ENCODE data around the gene LAMTOR2.

DNA sequence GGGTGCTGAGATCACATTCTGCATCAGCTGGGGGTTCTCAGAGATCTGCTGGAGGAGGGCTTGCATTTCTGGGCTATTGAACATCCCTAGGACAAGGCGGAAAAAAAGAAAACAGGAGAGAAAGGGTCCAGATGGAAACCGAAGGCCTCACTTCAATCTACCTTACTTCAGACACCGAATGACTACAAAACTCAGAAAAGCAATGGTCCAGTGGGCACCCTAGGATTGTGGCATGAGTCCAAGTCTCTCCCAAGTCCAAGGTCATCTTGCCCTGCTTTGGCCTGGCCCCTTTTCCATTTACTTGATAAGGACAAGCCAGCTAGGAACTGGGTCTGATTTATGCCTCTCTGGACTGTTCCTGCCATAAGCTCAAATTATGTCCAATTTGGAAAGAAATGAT is 11.8 kb upstream of the LAMTOR2 start:
- TF ChIP-seq FOXM1 (IDR thresholded peaks at IDR 0.05; ENCODE audit: borderline replicate concordance) (no peak), SP1 (IDR thresholded peaks at IDR 0.05) (no peak), ZNF384 (IDR thresholded peaks at IDR 0.05) (no peak), LEF1 (IDR thresholded peaks at IDR 0.05; ENCODE audit: borderline replicate concordance) (no peak), FOXK2 (IDR thresholded peaks at IDR 0.05) (no peak), NFRKB (IDR thresholded peaks at IDR 0.05) (no peak), L3MBTL2 (conservative IDR thresholded peaks at IDR 0.05) (no peak), BHLHE40 (IDR thresholded peaks at IDR 0.05; ENCODE audit: borderline replicate concordance) (no peak), FOXA1 (IDR thresholded peaks at IDR 0.05) (no peak), SUZ12 (IDR thresholded peaks at IDR 0.05) (no peak), HDGF (IDR thresholded peaks at IDR 0.05; ENCODE audit: borderline replicate concordance) (no peak), TARDBP (IDR thresholded peaks at IDR 0.05) (no peak), CTBP1 (IDR thresholded peaks at IDR 0.05; ENCODE audit: borderline replicate concordance) (no peak)
- TF ChIP-seq, protein P1, sequence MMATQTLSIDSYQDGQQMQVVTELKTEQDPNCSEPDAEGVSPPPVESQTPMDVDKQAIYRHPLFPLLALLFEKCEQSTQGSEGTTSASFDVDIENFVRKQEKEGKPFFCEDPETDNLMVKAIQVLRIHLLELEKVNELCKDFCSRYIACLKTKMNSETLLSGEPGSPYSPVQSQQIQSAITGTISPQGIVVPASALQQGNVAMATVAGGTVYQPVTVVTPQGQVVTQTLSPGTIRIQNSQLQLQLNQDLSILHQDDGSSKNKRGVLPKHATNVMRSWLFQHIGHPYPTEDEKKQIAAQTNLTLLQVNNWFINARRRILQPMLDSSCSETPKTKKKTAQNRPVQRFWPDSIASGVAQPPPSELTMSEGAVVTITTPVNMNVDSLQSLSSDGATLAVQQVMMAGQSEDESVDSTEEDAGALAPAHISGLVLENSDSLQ (IDR thresholded peaks at IDR 0.05): no peak

Measured in HEK293T (cell line).